Subcutaneous adipose tissue (tissue), 4 donors: ENCODE measurements around the gene ATG16L2. TPM values are rescaled to one million over a fixed set of nuclear protein-coding genes. Genes with fewer than 3 reads are reported as not detected.

Source experiments
- CTCF ChIP-seq: fragments of 450-650 bp; IDR thresholded peaks from one replicate; pipeline ENCODE4 v1.5.1; 2016; ENCODE audit warnings: low read depth, mild to moderate bottlenecking, control low read depth, antibody characterized with exemption, moderate library complexity
- total RNA-seq, 4 donors: library from RNA; depleted of rRNA; stranded (reverse); fragments of >200 nt; gene quantifications; one replicate each; pipeline ENCODE4 v1.1.0, GENCODE V29; 2016

The ATG16L2 gene
- total RNA-seq, 4 donors from 2014 or later = 12.6 to 50.8 (median 34.0) TPM

GRCh38 chr11:72831521-72832300 is 17.5 kb downstream of the ATG16L2 start:
- no peak for TF ChIP-seq CTCF

- no peak for TF ChIP-seq CTCF
Measured at GRCh38 chr11:72832301-72833082, 18.3 kb downstream of the ATG16L2 start.

GRCh38 chr11:72833083-72833733 is 19.0 kb downstream of the ATG16L2 start:
- no peak for TF ChIP-seq CTCF

DNA sequence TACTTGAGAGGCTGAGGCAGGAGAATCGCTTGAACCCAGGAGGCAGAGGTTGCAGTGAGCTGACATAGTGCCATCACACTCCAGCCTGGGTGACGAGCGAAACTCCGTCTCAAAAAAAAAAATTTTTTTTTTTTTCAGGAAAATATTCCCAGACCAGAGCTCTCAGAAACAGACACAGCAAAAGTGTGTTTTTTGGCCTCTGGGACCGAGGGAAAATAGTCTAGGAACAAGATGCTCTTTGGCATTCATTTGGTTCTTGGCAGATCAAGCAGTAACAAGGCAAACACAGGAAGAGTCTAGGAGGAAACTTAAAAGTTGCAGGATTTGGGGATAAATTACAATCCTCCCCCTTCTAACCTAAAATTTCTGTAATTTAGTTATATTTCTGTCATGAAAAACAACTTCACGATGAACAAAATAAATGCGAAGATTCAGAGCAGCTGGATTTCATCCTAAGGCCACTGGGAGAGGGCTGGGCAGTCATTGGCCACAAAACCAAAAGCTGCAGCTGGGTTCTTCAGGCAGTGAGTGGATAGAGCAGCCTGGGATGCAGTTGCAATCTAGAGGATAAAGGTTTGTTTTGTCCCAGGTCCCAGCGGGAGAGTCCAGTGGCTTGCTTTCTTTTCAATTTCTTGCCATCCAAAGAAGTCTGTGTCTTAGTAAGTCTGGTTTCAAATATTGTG is 19.7 kb downstream of the ATG16L2 start:
- no peak for TF ChIP-seq CTCF

GRCh38 chr11:72834905-72835304 is 20.7 kb downstream of the ATG16L2 start:
- no peak for TF ChIP-seq CTCF

- TF ChIP-seq CTCF = no peak
Measured at GRCh38 chr11:72836111-72836510, 21.9 kb downstream of the ATG16L2 start.
